ENCODE data around the gene SLC30A3.

GRCh38 chr2:27242614-27242951 lies 20.3 kb downstream of the SLC30A3 start:
- no peak for TF ChIP-seq POLR2AphosphoS5 (IDR thresholded peaks at IDR 0.05; ENCODE audit: low read depth, low read length)
- no peak for TF ChIP-seq REST (IDR thresholded peaks at IDR 0.05; ENCODE audit: insufficient read depth in 1 of 2, low read depth in 2 of 2, low read length in 2 of 2)
- no peak for TF ChIP-seq TAF1 (IDR thresholded peaks at IDR 0.05; ENCODE audit: borderline replicate concordance, insufficient read depth, low read length)
- TF ChIP-seq SIN3A (IDR thresholded peaks at IDR 0.05; ENCODE audit: borderline replicate concordance, insufficient read depth, low read length), result no peak
- TF ChIP-seq FOXP2 (optimal IDR thresholded peaks at IDR 0.05; ENCODE audit: borderline replicate concordance, extremely low read depth, extremely low read length, insufficient read depth), result no peak

Measured in PFSK-1 (cell line).